K562 (cell line): ENCODE results near the gene ERP29. TPM values are rescaled to one million over a fixed set of nuclear protein-coding genes. Genes with fewer than 3 reads are reported as not detected.

Experiments
- ATAC-seq: fragments of 200-7000 bp; cut with Tn5 transposase; 3 replicates; pipeline ENCODE4 v1.9.1; 2020; ENCODE audit warnings: moderate library complexity
- BruUV-seq: library from RNA; stranded (reverse); fragments of 400-500 nt; replicated peaks from 2 replicates; lab custom pipeline; 2021; lab: Mats Ljungman, UMichigan
- CTCF ChIA-PET: fragments of 300-600 bp; formaldehyde crosslinking; extraction: SDS; loops from one replicate; lab custom pipeline; 2021; ENCODE audit warnings: low intra/inter-chr PET ratio; lab: Yijun Ruan, JAX
- POLR2A ChIA-PET: fragments of 300-600, 350-650 bp; sonication (Branson Sonifier 250); formaldehyde crosslinking; extraction: SDS; loops from one replicate; lab custom pipeline; 2021; ENCODE audit warnings: antibody characterized with exemption, inconsistent platforms; lab: Yijun Ruan, JAX
- DNase-seq, 4 experiments: peaks; one replicate each; pipeline versions ENCODE4 v3.0.0 to v3.0.0-alpha.2; 2011 to 2018; ENCODE audit warnings: low spot score in 3 of 4, mixed read lengths in 3 of 4; ENCODE audit errors: extremely low read depth in 1 of 4
- FAIRE-seq: peaks from 2 replicates; lab custom pipeline; 2011; peaks lifted over from hg19 to GRCh38; lab: Jason Lieb, UNC
- H2AFZ ChIP-seq: 2 replicates; pipeline ENCODE4 v1.6.0; 2011; ENCODE audit warnings: low read depth, low read length, control low read depth, inconsistent platforms
- H3K27ac ChIP-seq: fragments of 200-600 bp; 3 replicates; pipeline ENCODE4 v1.8.0; 2011; ENCODE audit warnings: low read depth, mild to moderate bottlenecking, control low read depth, inconsistent platforms, low read length, moderate library complexity, mixed read lengths; ENCODE audit errors: extremely low read depth
- H3K27me3 ChIP-seq, 2 experiments: fragments of 300-600 bp in 1 of 2; 2 replicates in 1 of 2; 3 replicates in 1 of 2; pipeline versions ENCODE4 v1.6.0 to v1.8.0; 2011; ENCODE audit warnings: inconsistent platforms in 2 of 2, low read length in 2 of 2, mild to moderate bottlenecking in 1 of 2, mixed read lengths in 1 of 2, moderate library complexity in 1 of 2; ENCODE audit not compliant: control insufficient read depth in 2 of 2, insufficient read depth in 2 of 2
- H3K36me3 ChIP-seq: fragments of 300-600 bp; 3 replicates; pipeline ENCODE4 v1.8.0; 2011; ENCODE audit warnings: mild to moderate bottlenecking, low read length, inconsistent platforms; ENCODE audit not compliant: control insufficient read depth, insufficient read depth
- H3K4me1 ChIP-seq, 2 experiments: fragments of 200-600 bp in 1 of 2; replicated peaks in 1 of 2; 2 replicates in 1 of 2; 3 replicates in 1 of 2; pipeline versions ENCODE4 v1.5.1 to v1.8.0; 2011; ENCODE audit warnings: inconsistent platforms in 2 of 2, low read length in 2 of 2, mild to moderate bottlenecking in 1 of 2, mixed read lengths in 1 of 2, moderate library complexity in 1 of 2; ENCODE audit not compliant: control insufficient read depth in 2 of 2, insufficient read depth in 2 of 2
- H3K4me2 ChIP-seq: 2 replicates; pipeline ENCODE4 v1.6.1; 2011; ENCODE audit warnings: low read length, control low read depth, inconsistent platforms, mixed read lengths; ENCODE audit not compliant: insufficient read depth
- H3K4me3 ChIP-seq: fragments of 200-600 bp; sonication (generic), shearing (Covaris generic); 2 replicates; pipeline ENCODE4 v1.5.1; 2016; ENCODE audit warnings: control low read depth, inconsistent platforms
- H3K79me2 ChIP-seq: fragments of 200-600 bp; 3 replicates; pipeline ENCODE4 v1.8.0; 2011; ENCODE audit warnings: low read length, inconsistent platforms; ENCODE audit not compliant: control insufficient read depth, insufficient read depth
- H3K9ac ChIP-seq, 2 experiments: 2 replicates each; pipeline versions ENCODE4 v1.6.0 to v1.6.1; 2011; ENCODE audit warnings: low read depth in 2 of 2, low read length in 2 of 2, control low read depth in 1 of 2, inconsistent platforms in 1 of 2, mild to moderate bottlenecking in 1 of 2, mixed read lengths in 1 of 2; ENCODE audit not compliant: insufficient read depth in 1 of 2
- H3K9me1 ChIP-seq: one replicate; pipeline ENCODE4 v1.6.0; 2011; ENCODE audit warnings: inconsistent platforms, mild to moderate bottlenecking, low read length, moderate library complexity; ENCODE audit not compliant: control insufficient read depth, insufficient read depth
- H3K9me3 ChIP-seq: replicated peaks from 2 replicates; pipeline ENCODE4 v1.5.1; 2011; ENCODE audit warnings: low read depth, low read length, inconsistent platforms; ENCODE audit not compliant: control insufficient read depth, insufficient read depth
- H4K20me1 ChIP-seq: replicated peaks from 2 replicates; pipeline ENCODE4 v1.6.1; 2011; ENCODE audit warnings: low read length, inconsistent platforms, mixed read lengths; ENCODE audit not compliant: control insufficient read depth, insufficient read depth
- DEAF1 ChIP-seq: fragments of 450-650 bp; formaldehyde crosslinking; IDR thresholded peaks from 2 replicates; pipeline ENCODE4 v1.4.0; 2020; ENCODE audit warnings: mild to moderate bottlenecking, moderate library complexity
- KLF1 ChIP-seq: fragments of 450-650 bp; IDR thresholded peaks from 2 replicates; pipeline ENCODE4 v1.6.1; 2016; ENCODE audit warnings: missing genetic modification characterization, missing compliant biosample characterization
- PCBP1 ChIP-seq: fragments of 200-400 bp; formaldehyde crosslinking; IDR thresholded peaks from 2 replicates; pipeline ENCODE4 v1.6.1; 2018; ENCODE audit warnings: mild to moderate bottlenecking, low read depth, low read length; ENCODE audit not compliant: poor library complexity, severe bottlenecking
- SRF ChIP-seq, 2 experiments: fragments of 250-450, 450-650 bp in 1 of 2; sonication (Bioruptor Pico) in 1 of 2; sonication (generic) in 1 of 2; formaldehyde crosslinking; IDR thresholded peaks; 2 replicates each; pipeline versions ENCODE4 v1.5.0 to v1.5.1; 2020 to 2022; ENCODE audit warnings: mild to moderate bottlenecking in 1 of 2, missing genetic modification reagents in 1 of 2
- WHSC1 ChIP-seq: IDR thresholded peaks from one replicate; pipeline ENCODE4 v1.6.1; 2012; ENCODE audit warnings: low read length, control low read depth, inconsistent platforms
- ZFP36 ChIP-seq: fragments of 150-350 bp; IDR thresholded peaks from 2 replicates; pipeline ENCODE4 v1.6.1; 2018; ENCODE audit warnings: low read length, low read depth; ENCODE audit not compliant: partially characterized antibody
- ZNF407 ChIP-seq: fragments of 450-650 bp; IDR thresholded peaks from 2 replicates; pipeline ENCODE4 v1.6.1; 2016; ENCODE audit warnings: low read depth
- ZNF561 ChIP-seq: fragments of 450-650 bp; formaldehyde crosslinking; conservative IDR thresholded peaks from 2 replicates; pipeline ENCODE4 v1.4.0; 2020; ENCODE audit warnings: mild to moderate bottlenecking, moderate library complexity
- ZNF696 ChIP-seq: fragments of 250-450 bp; sonication (Bioruptor Pico); conservative IDR thresholded peaks from 2 replicates; pipeline ENCODE4 v1.4.0; 2020; ENCODE audit warnings: mild to moderate bottlenecking, moderate library complexity
- ZNF79 ChIP-seq: fragments of 250-450 bp; sonication (Bioruptor Pico); IDR thresholded peaks from 2 replicates; pipeline ENCODE4 v1.4.0; 2020; ENCODE audit warnings: low read depth, mild to moderate bottlenecking, moderate library complexity
- WGBS: fragments of 100-300 bp; shearing (Covaris generic); methylation state at CpG from one replicate; pipeline ENCODE4 v1.1.6; 2016; ENCODE audit warnings: low coverage, mixed read lengths; ENCODE audit not compliant: insufficient coverage; ENCODE audit errors: missing lambda C conversion rate; 5-methylcytosine and 5-hydroxymethylcytosine counted together
- in situ Hi-C: fragments of 300-500 bp; cut with MboI; formaldehyde crosslinking; loops from 4 replicates; pipeline ENCODE4 v1.15.0; 2018; ENCODE audit warnings: inconsistent platforms, mixed read lengths
- intact Hi-C: fragments of 100-400 bp; cut with micrococcal nuclease; formaldehyde crosslinking; loops from 2 replicates; pipeline ENCODE4 v1.14.2; 2022
- polyA plus RNA-seq, 8 experiments: library from polyadenylated mRNA; depleted of rRNA in 4 of 8; stranded (reverse) in 5 of 8; unstranded in 3 of 8; fragments of >200 nt; fragmentation: Nextera tagmentation in 2 of 8; fragmentation: Illumina TruSeq in 1 of 8; extraction: Ambion mirVana in 2 of 8; extraction: Trizol in 1 of 8; gene quantifications; 2 replicates each; pipeline versions ENCODE4 v1.2.1 to v1.2.3, GENCODE V29; 2011 to 2014; ENCODE audit warnings: inconsistent platforms in 1 of 8, missing spikeins in 1 of 8
- total RNA-seq, 7 experiments: library from RNA; depleted of rRNA in 6 of 7; stranded (reverse); fragments of >200 nt in 6 of 7; fragmentation: Illumina TruSeq in 2 of 7; extraction: Trizol in 2 of 7; gene quantifications; 2 replicates each; pipeline versions ENCODE4 v1.2.1 to v1.2.3, GENCODE V29; 2011 to 2021; ENCODE audit warnings: low replicate concordance in 1 of 7

The ERP29 gene
- total and polyA plus RNA-seq, 9 of the 15 experiments (the other 6 are each of a cell fraction or from before 2014, with no cell fraction given) = 42.4 to 146 (median 111) TPM

GRCh38 chr12:111993292-111994150 lies 19.7 kb upstream of the ERP29 start:
- intact Hi-C loops = loop anchor here (2.0 kb wide), 1 partner anchor 19 kb away; the partner anchor contains the start of genes ERP29 and TMEM116
- Histone ChIP-seq H3K9ac (peak overlapping the region in 1 of 2 experiments; percentile 39; a peak in 2 of 4 replicates), H2AFZ (peak overlapping the region; percentile 67), H3K4me2 (peak overlapping the region; percentile 40), H3K9me1 (peaks cover 3% of the 10 kb centered on the region), H3K36me3 (no peaks in the 10 kb centered on the region; the same call in 1 of the 3 replicates), H4K20me1 (no peaks in the 10 kb centered on the region), H3K9me3 (no peaks in the 10 kb centered on the region), H3K27me3 (no peaks in the 10 kb centered on the region), H3K79me2 (peaks cover 10% of the 10 kb centered on the region), H3K4me3 (no peak overlapping the region), H3K27ac (peak overlapping the region; percentile 71), H3K4me1 (peaks cover 9 to 27% of the 10 kb centered on the region in 2 experiments; a peak in 3 of 5 replicates)
- in situ Hi-C loops = no loop called here
- no TSS peak for BruUV-seq
- WGBS = 25% methylated on average over 2 of the region's 2 CpGs
- FAIRE-seq = peak; percentile 74
- peak; percentile 71 for ATAC-seq
- ChIA-PET POLR2A (interaction anchor here (0.6 to 1.9 kb wide), 6 partner anchors 10 to 125 kb away, joined by 3 to 4 read pairs (median 4); no protein-coding TSS in a partner anchor), CTCF (no interaction called here)
- peak in 1 of 4 experiments; percentile 58 for DNase-seq
- TF ChIP-seq ZFP36 = no peak
- no peak for TF ChIP-seq ZNF79
- no peak for TF ChIP-seq PCBP1
- TF ChIP-seq KLF1 (tag) = no peak
- TF ChIP-seq ZNF407 = peak; percentile 80
- no peak for TF ChIP-seq ZNF696 (CRISPR knock-in tag)
- no peak for TF ChIP-seq DEAF1 (CRISPR knock-in tag)
- no peak for TF ChIP-seq ZNF561
- no peak for TF ChIP-seq SRF (CRISPR knock-in tag; IDR thresholded peaks at IDR 0.05)
- TF ChIP-seq WHSC1 = no peak
